Measurements from ENCODE around the gene CEMIP. TPM values are rescaled to one million over a fixed set of nuclear protein-coding genes. Genes with fewer than 3 reads are reported as not detected.

Gene CEMIP
- total RNA-seq, 1 donor, result 131 TPM

DNA sequence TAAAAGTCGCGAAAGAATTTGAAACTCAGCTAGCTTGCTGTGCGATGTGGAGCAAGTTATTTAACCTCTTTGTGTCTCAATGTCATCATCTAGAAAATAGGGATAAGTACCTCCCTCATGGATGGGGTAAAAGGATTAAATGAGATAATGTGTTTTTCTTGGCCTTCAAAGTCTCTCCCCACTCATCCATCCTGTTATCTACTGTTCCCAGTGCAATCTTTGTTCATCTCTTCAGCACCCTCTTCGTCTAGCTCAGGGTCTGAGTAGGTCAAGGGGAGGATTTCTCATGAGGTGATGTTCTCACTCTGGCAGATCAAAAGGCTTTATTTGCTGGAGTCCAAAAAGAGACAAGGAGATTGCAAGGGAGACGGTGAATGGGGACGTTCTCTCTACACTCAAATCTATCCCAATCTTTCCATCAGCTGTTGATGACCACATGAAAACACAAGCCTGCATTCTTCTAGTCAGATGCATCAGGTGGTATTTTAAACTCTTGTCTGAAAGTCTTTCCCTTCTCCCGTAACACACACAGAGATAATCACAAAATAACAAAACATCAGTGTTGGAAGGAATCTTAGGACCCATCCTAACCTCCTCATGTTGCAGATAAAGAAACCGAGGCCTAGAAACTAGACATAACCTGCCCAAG, 209.1 kb downstream of the CEMIP start:
- peak overlapping the region; percentile 88 for H3K4me3 ChIP-seq (ENCODE audit: low read depth, low read length)
- TF ChIP-seq, protein P1, sequence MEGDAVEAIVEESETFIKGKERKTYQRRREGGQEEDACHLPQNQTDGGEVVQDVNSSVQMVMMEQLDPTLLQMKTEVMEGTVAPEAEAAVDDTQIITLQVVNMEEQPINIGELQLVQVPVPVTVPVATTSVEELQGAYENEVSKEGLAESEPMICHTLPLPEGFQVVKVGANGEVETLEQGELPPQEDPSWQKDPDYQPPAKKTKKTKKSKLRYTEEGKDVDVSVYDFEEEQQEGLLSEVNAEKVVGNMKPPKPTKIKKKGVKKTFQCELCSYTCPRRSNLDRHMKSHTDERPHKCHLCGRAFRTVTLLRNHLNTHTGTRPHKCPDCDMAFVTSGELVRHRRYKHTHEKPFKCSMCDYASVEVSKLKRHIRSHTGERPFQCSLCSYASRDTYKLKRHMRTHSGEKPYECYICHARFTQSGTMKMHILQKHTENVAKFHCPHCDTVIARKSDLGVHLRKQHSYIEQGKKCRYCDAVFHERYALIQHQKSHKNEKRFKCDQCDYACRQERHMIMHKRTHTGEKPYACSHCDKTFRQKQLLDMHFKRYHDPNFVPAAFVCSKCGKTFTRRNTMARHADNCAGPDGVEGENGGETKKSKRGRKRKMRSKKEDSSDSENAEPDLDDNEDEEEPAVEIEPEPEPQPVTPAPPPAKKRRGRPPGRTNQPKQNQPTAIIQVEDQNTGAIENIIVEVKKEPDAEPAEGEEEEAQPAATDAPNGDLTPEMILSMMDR (IDR thresholded peaks at IDR 0.05; ENCODE audit: insufficient read depth, low read depth, low read length), result no peak
- DNase-seq (ENCODE audit: low read depth), result no peak

DNA sequence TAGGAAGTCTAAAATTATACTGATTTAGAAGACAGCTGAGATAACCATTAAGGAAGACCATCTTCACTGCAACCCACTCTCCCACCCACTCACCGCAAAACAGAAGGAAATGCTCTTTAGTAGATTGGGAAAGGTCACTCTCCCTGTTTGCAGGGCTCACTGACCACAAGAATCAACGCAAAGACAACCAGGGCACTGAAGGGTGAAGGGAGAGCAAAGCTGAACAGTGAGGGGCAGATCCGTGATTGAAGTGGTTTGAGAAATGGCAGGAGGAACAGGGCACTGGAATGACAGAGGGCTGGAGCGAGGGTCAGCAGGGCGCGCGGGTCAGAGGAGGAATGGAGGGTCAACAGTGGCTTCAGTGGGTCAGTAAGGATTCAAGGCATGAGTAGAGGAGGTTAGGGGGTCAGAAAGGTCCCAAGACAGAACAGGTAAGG, 209.9 kb downstream of the CEMIP start:
- TF ChIP-seq, protein P1 (IDR thresholded peaks at IDR 0.05; ENCODE audit: insufficient read depth, low read depth, low read length), result no peak

DNA sequence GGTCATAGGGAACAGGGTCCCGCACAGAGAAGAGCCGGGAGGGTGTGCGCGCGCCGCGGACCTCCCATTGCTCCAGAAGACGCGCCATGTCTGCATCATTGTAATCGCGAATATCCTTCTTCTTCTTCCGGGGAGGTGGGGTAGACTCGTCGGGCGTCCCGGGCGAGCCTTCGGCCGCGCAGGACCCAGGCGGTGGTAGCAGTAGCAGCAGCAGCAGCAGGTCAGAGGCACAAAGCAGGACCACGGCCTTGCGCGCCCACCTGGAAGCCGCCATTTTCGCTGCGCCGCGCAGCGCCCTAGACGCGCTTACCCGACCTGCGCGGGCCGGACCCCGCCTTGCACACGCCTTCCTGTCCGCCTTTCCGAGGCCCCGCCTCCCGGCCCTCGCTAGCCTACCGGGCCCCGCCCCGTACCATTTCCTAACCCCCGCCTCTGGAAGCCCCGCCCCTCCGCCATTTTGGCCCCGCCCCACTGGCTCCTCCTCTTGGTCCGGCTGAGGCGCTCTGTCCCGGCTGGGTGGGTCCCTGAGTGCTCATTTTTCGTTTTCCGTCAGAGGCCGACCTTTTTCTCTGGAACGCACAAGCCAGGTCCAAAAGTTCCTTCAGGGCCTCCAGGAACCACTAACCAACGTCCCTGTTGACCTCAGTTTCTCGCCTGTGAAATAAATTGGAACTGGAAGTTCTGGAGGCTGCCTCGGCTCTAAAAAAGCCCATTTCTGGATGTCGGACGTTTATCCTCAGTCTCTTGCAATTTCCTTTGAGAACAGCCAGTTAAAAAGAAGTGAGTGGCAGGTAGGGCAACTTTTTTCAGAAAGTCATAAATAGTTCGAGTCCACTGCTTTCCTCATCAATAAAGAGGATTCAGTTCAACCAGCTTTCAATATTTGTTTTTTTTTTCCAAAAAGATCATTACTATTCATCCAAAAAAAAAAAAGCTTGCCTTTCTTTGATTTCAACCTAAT, 210.6 kb downstream of the CEMIP start, which contains the start of gene MESD:
MESD (minus strand) TSS at position 302 of the 961 bp plus-strand sequence; CDS start at position 274, 28 bp downstream.
- TF ChIP-seq, protein P1 (IDR thresholded peaks at IDR 0.05; ENCODE audit: insufficient read depth, low read depth, low read length), result no peak
- peak; percentile 96 for DNase-seq (ENCODE audit: low read depth)
- peak within 1 kb of the TSS; percentile 88 for H3K4me3 ChIP-seq (ENCODE audit: low read depth, low read length)

More for the DNA sequence above, 209.9 kb downstream of the CEMIP start:
- DNase-seq (ENCODE audit: low read depth), result no peak
- H3K4me3 ChIP-seq (ENCODE audit: low read depth, low read length), result peak overlapping the region; percentile 88

DNA sequence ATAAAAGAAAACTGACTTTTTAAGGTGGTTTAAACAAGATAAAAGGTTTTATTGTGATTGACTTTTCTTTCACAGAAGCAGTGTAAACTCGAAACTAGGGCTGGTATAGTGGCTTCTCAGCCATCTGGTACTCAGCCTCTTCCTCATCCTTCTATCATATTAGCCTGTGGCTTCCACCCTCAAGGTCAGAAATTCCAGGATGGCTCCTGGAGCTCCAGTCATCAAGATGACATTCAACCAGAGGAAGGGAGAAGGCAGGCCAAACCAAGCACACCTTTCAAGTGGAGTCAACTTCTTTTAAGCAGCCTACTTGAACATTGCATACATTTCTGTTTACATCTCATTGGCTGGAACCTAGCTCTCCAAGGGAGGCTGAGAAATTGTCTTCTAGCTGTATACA, 211.8 kb downstream of the CEMIP start:
- TF ChIP-seq, protein P1 (IDR thresholded peaks at IDR 0.05; ENCODE audit: insufficient read depth, low read depth, low read length), result no peak
- H3K4me3 ChIP-seq (ENCODE audit: low read depth, low read length), result no peak overlapping the region
- DNase-seq (ENCODE audit: low read depth), result no peak

DNA sequence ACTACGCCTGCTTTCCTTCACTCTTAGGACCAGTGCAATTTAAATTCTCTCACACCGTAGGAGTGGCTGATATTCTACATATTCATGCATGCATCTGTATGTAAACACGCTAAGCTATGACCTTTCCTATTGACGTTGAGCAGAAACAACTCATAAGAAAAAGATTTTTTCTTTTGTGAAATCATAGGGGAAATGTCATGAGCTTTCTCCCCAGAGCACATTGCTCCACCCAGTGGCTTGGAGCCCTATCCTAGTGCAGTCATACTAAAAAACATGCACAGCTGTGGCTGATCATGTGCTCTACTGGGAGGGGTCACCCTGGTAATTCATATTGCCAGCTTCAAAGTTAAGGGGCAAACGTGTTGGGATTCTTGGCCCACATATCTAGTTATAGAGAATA, 212.3 kb downstream of the CEMIP start:
- H3K4me3 ChIP-seq (ENCODE audit: low read depth, low read length), result no peak overlapping the region
- DNase-seq (ENCODE audit: low read depth), result peak; percentile 87
- TF ChIP-seq, protein P1 (IDR thresholded peaks at IDR 0.05; ENCODE audit: insufficient read depth, low read depth, low read length), result no peak

DNA sequence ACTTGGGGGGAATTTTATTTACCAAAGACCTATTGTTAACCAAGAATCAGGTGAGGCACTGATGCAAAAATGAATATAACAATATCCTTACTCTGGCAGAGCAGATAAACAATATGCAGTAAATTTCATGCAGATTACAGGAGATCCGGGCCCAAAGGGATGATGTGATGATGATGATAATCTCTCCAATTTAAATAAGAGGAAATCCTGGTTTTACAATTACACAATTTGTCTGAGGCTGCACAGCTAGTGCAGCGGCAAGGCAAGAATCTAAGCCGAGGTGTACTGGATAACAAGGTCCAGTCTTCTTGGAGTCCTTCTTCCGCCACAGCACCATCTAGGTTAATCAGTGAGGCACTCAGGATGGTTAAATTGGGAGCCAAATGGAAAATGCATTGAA, 212.8 kb downstream of the CEMIP start:
- TF ChIP-seq, protein P1 (IDR thresholded peaks at IDR 0.05; ENCODE audit: insufficient read depth, low read depth, low read length), result no peak
- DNase-seq (ENCODE audit: low read depth), result no peak
- H3K4me3 ChIP-seq (ENCODE audit: low read depth, low read length), result no peak overlapping the region
